GM21367 (cell line): ENCODE measurements around the gene PLCL1.
A peak's percentile ranks its signal among the peaks of the same experiment; 100 is the strongest.
"Not testable (repeated sequence)": the region's sequence is repeated elsewhere in the genome, so short reads cannot be mapped to it uniquely, and the experiment has no call there.

Experiments used
- ATAC-seq: cut with Tn5 transposase; IDR thresholded peaks from one replicate; pipeline ENCODE4 v1.9.1; 2021; ENCODE audit not compliant: unreplicated experiment

The PLCL1 gene

DNA sequence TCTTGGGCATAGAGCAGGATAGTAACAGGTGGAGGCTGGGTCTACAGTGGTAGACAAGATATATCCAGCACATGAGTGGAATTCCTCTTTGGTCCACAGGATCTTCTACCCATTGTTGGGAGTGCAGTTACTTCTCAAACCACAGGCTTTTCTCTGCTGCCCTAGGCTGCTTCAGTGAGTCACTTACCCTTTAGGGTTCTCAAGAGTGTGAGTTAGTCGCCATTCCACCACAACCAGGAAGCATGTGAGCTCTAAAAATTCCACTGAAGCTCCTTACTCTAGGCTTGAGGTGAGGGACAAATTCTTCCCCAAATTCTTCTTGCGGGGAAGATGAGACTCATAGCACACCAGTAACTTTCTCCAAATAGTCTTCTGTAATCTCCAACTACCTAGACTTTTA lies 189.4 kb downstream of the PLCL1 start:
- no peak for ATAC-seq

DNA sequence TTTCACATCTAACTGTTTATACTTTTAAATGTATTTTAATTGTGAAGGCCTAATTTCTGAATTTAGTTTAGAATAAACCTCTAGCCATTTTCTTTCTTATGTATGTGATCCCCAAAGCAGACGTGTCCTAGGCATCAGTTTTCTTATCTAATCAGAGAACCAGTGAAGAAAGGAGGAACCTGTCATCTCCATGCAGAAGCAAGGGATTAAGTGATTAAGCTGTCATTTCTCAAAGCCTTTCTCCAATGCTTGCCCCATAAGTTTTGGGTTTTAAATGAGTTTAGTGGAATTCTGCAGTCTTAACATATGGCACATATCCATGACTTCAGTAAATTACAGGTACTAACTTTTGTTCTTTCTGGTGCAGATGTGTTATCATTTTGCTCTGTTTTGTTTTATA lies 190.4 kb downstream of the PLCL1 start:
- no peak for ATAC-seq

- ATAC-seq = no peak
These were observed 192.2 kb downstream of the PLCL1 start for GRCh38 chr2:197996583-197996982.

DNA sequence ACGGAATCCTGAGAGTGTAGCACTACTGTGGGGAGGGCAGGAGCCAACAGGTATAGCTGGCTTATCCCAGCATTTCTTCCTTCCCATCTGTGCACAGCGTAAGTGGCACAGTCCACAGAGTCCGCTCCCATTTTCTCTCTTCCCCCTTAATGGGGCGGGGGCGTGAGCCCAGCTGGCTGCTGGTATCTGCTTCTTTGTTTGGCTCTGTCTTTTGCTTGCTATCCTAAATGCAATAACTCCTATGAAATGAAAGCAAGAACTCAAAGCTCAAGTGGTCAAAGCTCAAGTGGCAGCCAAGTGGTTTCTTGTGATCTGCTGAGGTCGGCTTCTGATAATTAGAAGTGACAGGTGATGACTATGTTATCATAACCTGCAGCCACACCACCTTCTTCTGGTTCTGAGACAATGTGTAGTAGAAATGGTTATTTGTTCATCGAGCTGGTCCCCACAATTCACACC lies 192.7 kb downstream of the PLCL1 start:
- ATAC-seq = no peak

DNA sequence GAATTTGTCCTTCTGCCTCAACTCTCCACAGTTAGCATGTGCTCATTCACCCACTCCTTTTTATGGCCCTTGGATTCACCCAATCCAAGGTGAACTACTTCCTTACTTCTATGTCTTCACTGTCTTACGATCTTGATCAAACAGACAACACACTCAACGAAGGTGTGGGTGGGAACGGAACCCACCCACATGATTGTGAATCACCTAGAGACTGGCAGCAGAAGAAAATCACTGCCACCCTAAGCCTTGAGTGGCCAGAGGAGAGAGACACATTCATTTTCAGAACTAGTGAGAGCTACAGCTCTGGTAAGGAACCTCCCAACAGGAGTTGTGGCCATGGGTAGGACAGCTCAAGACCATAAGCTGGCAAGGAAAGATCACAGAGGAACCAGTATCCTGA lies 194.3 kb downstream of the PLCL1 start:
- no peak for ATAC-seq

GRCh38 chr2:198000417-198000816 lies 196.0 kb downstream of the PLCL1 start:
- ATAC-seq = no peak

DNA sequence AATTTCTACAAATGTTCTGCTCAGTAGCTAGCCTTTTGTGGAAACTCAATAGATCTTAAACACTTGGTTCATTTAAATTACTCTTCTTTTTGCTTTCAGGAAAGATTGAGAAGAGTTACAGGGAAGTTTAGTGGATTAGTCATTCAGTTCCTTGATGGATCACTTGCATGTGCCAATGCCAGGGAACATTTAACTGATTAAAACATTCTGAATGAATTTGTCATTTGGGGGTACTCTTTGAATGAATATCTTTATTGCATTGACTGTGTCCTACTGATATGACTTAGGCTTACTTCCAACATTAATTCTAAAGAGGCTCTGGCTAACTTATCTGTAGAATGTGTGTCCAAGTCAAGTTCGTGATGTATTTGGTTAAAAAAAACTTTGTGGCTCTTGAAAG lies 199.8 kb downstream of the PLCL1 start:
- no peak for ATAC-seq

GRCh38 chr2:198004921-198005829 lies 200.8 kb downstream of the PLCL1 start:
- peak; percentile 83 for ATAC-seq

- ATAC-seq = no peak
These were observed 202.3 kb downstream of the PLCL1 start for GRCh38 chr2:198006733-198007132.

GRCh38 chr2:198008230-198008629 lies 203.8 kb downstream of the PLCL1 start:
- no peak for ATAC-seq

GRCh38 chr2:198012025-198012424 lies 207.6 kb downstream of the PLCL1 start:
- ATAC-seq = no peak

DNA sequence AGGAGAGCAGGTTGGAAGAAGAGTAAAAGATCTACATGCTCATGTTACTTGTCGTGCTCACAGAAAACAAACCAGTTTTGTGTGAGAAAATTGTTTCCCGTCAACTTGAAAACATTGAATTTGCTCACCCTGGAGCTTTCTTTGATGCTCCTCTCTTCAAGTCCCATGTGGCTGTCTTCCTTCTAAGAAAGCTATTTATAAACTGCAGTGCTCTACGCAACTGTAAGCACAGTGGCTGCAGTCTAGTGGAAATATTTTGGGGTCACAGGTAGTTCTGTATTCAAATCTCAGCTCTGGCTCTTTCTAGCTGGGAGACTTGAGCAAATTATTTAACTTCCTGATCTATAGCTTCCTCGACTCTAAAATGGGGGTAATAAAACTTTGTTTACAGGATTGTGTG lies 211.8 kb downstream of the PLCL1 start:
- ATAC-seq = no peak

DNA sequence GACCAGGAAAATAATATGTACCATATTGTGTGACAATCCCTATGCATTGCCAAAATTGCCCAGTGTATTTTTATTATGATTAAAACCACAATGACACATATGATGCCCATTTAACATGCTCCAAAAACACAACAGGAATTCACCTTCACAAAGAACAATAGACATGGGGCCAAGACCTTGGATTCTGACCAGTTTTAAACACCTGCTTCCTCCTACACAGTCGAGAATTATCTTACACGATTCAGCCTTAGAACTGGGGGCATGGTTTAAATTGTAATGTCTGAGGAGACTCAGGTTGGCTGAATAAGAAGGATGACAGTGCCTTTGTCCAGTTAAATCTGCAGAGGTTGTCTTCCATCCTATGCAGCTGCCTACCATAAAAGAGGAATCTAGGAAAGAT lies 212.7 kb downstream of the PLCL1 start:
- no peak for ATAC-seq

DNA sequence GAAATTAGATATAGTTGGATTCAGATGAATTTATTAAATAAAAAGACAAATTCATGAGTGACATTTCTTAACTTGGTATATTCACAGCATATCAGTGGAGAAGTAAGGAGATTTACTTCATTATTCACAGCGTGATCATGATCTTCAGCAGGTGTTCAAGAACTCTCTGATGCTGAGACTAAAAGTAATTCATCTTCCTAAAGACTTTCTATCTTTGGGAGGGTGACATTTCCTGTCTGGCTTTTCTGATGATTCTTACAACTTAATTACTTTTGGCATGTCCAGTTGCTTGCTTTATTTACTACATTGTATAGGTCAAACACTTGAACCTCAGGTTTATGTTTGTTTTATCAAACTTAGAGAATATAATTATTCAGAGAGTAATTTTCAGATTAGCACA lies 224.6 kb downstream of the PLCL1 start:
- ATAC-seq = no peak

- not testable (repeated sequence) for ATAC-seq
These were observed 225.2 kb downstream of the PLCL1 start for GRCh38 chr2:198029576-198029975.

DNA sequence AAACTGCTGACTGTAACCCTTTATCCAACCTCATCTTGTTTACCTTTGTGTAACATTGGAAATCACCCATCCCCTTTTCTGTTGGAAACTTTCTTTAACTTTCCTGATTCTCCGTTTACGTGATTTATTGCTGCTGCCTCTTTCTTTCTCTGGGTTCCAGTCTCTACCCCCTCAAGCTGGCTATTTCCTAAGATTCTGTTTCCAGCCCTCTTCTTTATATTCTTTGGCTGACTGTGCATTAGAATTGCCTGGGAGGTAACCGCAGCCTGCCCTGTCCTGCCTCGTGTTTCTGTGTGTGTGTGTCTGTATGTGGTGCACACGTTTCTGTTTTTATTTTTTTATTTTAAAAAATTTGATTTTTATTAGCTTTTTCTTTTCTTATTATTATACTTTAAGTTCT lies 229.2 kb downstream of the PLCL1 start:
- no peak for ATAC-seq

- no peak for ATAC-seq
These were observed 231.9 kb downstream of the PLCL1 start for GRCh38 chr2:198036029-198036879.

GRCh38 chr2:198040835-198041234 lies 236.4 kb downstream of the PLCL1 start:
- ATAC-seq = no peak

DNA sequence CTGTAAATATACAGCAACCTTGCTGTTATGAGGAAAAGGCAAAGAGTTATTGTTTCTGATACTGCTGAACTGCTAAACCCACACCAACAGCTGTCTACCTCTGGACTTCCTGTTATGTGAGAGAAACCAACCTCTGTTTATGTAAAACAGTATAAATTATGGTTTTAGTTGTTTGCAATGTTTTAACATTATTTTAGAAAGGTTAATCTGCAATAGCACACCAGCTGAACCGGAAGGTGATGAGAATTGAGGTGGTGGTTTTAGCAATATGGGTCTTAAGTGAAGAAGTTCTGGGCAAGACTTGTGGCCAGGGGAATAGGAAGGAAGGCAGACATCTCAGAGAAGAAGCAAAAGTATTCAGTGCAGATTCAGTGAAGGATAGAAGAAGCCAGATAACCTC lies 237.8 kb downstream of the PLCL1 start:
- peak; percentile 69 for ATAC-seq

GRCh38 chr2:198044777-198045176 lies 240.4 kb downstream of the PLCL1 start:
- no peak for ATAC-seq

DNA sequence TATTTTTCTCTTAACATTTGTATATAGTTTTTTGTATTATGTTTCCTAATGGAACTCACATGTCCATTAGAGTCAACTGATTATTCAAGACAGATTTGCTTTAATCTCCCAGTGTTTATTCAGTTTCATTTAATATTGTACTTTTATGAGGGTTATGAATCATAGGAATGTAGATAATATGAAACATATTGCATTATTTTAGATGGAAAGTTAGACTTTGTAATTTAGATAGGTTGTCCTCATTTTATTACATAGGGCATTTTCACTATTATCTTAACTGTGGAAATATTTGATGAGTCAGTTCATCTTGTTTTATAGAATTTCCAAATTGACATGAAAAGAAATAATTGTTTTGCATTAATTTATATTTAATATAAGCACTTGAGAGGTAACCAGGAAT lies 240.8 kb downstream of the PLCL1 start:
- no peak for ATAC-seq

GRCh38 chr2:198052741-198053140 lies 248.3 kb downstream of the PLCL1 start:
- ATAC-seq = no peak
